C4-2B (cell line): ENCODE data around the gene SYK.

ENCODE experiments used
- H3K27ac ChIP-seq: fragments of 450-650 bp; 2 replicates; pipeline ENCODE4 v1.5.1; 2017
- ZFX ChIP-seq: fragments of 450-650 bp; IDR thresholded peaks from 2 replicates; pipeline ENCODE4 v1.6.1; 2017
- TF ChIP-seq, protein P1 (sequence below): fragments of 450-650 bp; conservative IDR thresholded peaks from 2 replicates; pipeline ENCODE4 v1.5.1; 2017; ENCODE audit warnings: mild to moderate bottlenecking

The SYK gene

DNA sequence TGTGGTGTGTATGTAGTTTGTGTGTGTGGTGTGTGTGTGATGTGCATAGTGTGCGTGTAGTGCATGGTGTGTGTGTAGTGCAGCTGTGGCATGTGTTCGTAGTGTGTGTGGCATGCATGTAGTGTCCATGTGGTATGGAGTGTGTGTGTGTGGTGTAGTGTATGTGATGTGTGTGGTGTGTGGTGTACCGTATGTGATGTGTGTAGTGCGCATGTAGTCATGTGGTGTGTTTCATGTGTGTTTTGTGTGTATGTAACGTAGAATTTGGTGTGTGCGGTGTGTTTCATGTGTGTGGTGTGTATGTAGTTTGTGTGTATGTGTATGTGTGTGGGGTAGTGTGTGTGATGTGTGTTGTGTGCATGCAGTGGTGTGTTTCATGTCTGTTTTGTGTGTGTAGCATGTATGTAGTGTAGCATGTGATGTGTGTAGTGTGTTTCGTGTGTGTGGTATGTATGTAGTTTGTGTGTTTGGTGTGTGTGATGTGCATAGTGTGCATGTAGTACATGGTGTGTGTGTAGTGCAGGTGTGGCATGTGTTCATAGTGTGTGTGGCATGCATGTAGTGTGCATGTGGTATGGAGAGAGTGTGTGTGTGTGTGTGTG is 40.7 kb downstream of the SYK start:
- TF ChIP-seq, protein P1, sequence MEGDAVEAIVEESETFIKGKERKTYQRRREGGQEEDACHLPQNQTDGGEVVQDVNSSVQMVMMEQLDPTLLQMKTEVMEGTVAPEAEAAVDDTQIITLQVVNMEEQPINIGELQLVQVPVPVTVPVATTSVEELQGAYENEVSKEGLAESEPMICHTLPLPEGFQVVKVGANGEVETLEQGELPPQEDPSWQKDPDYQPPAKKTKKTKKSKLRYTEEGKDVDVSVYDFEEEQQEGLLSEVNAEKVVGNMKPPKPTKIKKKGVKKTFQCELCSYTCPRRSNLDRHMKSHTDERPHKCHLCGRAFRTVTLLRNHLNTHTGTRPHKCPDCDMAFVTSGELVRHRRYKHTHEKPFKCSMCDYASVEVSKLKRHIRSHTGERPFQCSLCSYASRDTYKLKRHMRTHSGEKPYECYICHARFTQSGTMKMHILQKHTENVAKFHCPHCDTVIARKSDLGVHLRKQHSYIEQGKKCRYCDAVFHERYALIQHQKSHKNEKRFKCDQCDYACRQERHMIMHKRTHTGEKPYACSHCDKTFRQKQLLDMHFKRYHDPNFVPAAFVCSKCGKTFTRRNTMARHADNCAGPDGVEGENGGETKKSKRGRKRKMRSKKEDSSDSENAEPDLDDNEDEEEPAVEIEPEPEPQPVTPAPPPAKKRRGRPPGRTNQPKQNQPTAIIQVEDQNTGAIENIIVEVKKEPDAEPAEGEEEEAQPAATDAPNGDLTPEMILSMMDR, result no peak
- no peak for TF ChIP-seq ZFX

DNA sequence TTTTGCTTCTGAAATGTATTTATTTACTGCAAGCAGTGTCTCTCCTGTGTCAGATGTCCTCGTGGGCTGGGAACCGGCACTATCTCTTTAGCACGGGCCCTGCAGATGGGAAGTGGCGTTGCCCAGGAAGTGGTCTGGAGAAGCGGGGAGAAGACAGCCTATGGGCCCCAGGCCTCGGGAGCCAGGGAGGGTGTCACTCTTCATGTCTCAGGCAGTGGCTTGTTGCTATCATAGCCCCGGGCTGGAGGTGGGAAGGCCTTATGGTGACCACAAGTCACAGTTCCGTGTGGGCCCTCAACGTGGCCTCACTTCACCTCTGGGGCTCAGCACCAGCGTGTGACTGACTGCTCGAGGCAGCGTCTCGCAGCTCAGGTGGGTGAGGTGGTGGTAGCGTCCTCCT is 41.4 kb downstream of the SYK start:
- H3K27ac ChIP-seq, result no peak overlapping the region
- no peak for TF ChIP-seq ZFX
- TF ChIP-seq, protein P1, result no peak

More for the DNA sequence above, 40.7 kb downstream of the SYK start:
- no peak overlapping the region for H3K27ac ChIP-seq

DNA sequence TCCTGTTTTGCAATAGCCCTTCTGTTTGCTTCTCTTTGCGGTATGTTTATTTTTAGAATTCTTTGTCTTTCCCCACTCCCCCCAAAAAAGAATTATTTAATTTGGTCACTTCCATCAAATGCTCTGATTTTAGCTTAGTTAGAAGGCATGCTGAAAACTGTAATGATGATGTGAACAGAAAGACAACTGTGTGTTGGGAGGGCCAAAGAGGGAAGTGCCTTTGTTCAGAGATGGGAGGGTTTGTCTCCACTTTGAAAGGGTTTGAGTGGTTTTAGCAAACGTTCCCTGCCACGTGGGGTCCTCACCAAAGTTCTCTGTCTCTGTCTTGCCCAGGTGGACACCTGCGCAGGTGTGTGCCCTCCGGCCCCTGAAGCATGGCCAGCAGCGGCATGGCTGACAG is 41.9 kb downstream of the SYK start:
- no peak overlapping the region for H3K27ac ChIP-seq

DNA sequence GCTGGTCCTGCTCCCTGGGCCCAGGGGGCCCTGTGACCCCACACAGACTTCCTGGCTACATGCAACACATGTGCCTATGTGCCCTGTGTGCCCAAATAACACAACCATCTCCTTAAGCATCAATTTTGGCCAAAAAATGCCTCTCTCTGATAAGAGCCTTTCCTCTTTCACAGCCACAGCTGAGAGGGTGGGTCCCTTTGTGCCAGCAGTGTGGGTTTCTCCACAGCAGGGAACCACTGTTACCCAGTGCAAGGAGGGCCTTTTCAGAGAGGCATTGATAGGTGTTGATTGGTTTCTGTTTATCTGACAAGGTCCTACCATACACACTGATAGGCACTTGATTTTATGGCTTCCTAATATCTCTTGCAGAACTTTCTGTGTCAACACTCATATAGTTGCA is 42.7 kb downstream of the SYK start:
- TF ChIP-seq, protein P1, result no peak
- TF ChIP-seq ZFX, result no peak
- no peak overlapping the region for H3K27ac ChIP-seq

More for the DNA sequence above, 41.9 kb downstream of the SYK start:
- no peak for TF ChIP-seq ZFX
- TF ChIP-seq, protein P1, result no peak

DNA sequence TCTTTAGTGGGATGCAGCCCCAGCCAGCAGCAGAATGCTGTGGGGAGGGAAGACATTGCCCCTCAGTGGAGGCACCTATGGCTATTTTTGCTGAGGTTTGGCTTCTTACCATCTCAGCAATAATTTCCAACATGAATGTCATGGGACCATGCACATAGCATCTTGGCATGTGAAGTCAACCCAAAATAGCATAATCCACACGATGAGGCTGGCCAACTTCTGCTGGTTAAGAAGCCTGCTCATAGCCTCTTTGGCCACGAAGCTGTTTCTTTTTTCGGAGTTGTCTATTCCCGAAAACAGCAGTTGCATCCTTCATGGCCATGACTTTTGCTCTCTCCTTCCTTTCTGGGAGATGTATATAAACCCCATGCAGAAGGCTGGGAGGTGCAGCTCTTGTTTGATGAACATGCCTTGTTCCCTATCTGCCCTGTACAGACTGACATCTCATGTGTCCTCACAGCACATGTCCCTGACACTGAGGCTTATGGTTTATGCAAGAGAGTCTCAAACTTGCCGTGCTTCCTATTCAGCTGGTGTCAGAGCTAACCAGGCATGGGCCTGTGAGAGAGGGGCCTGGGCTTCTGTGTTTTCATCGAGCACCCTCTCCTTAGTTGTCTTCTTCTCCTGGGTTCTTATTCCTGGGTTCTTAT is 45.3 kb downstream of the SYK start:
- H3K27ac ChIP-seq, result no peak overlapping the region
- no peak for TF ChIP-seq ZFX
- TF ChIP-seq, protein P1, result no peak

DNA sequence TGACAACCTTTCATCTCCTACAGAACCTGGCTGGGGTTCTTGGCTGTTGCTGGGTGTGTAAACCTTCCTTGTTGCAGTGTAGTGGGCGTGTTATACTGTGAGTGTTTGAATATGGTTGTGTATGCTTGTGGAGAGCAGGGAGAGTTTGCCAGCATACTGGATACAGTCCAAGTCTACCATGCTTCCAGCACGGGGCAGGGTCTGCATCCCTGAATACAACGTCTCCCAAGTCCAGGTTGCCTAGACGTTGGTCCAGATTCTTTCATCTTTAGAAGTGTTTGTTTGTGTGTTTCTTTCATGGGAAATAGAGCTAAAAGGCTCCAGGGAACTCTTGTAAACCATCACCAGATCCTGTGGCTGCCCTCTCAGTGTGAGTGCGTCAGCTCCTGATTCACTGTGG is 46.4 kb downstream of the SYK start:
- no peak overlapping the region for H3K27ac ChIP-seq
- TF ChIP-seq ZFX, result no peak
- TF ChIP-seq, protein P1, result no peak

DNA sequence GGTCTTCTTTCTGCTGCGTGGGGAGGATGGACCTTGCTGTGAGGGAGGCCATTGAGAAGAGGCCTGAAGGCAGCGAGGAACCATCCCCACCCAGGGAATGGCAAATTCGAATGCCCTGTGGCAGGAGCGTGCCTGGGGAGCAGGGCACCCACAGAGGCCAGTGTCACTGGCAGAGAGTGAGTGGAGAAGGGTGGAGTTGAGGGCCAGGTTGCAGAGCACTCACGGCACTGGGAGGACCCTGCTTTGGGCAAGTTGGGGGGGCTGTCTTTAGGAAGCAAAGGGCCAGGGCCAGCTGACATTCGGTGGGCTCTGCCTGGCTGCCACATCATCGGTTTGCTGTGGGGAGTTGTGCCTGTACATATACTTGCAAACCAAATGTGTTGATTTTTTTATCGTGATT is 47.2 kb downstream of the SYK start:
- H3K27ac ChIP-seq, result no peak overlapping the region
- TF ChIP-seq, protein P1, result no peak
- TF ChIP-seq ZFX, result no peak
